ENCODE data around the gene CFAP141.

DNA sequence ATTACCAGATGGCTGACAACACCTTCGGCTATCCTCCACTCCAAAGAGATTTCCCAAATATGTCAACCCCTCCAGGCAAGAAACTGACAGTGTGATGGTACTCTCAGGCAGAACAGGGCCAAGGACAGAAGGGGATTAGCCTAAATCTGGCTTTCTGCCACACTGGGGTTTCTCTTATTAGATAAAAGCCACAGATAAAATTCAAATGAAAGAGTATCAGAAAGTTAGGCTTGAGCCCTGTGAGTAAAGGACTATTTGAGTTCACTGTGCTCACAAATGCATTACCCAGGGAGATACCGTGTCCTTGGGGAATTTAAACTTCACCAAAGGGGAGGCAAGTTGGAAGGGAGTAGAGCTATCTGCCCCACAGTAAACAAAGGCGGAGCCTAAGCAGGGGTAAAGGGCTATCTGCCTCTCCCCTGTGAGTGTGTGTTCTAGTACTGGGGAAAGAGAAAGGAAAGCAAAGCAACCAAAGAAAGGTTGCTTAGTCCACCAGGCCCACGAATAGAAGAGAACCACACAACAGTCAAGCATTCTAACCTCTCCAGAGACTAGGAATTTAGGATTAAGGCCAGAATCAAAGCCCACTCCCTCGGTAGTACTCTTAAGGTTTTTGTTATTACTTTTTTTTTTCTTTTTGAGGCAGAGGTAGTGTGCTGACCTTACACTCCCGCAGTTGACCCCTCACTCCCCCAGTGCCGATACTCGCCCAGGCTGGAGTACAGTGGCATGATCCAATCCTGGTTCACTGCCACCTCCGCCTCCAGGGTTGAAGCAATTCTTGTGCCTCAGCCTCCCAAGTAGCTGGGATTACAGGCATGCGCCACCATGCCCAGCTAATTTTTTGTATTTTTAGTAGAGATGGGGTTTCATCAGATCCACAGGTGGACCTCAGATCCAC lies 27.0 kb downstream of the CFAP141 start:
- peak; percentile 53 for TF ChIP-seq POLR2A (IDR thresholded peaks at IDR 0.05)
- no peak for TF ChIP-seq EP300 (IDR thresholded peaks at IDR 0.05; ENCODE audit: low read depth)
